Endodermal cell (in vitro differentiated cells): ENCODE measurements around the gene BTAF1. TPM values are rescaled to one million over a fixed set of nuclear protein-coding genes. Genes with fewer than 3 reads are reported as not detected.

Source experiments
- DNase-seq: peaks from one replicate; pipeline ENCODE4 v3.0.0-alpha.2; 2017
- H3K27ac ChIP-seq: 2 replicates; pipeline ENCODE4 v1.5.1; 2013; ENCODE audit warnings: mild to moderate bottlenecking, low read depth, low read length, moderate library complexity
- H3K27me3 ChIP-seq: 2 replicates; pipeline ENCODE4 v1.6.1; 2013; ENCODE audit warnings: mild to moderate bottlenecking, low read length, moderate library complexity; ENCODE audit not compliant: insufficient read depth, control insufficient read depth, poor library complexity, severe bottlenecking
- H3K36me3 ChIP-seq: 2 replicates; pipeline ENCODE4 v1.7.0; 2013; ENCODE audit warnings: mild to moderate bottlenecking, low read length, moderate library complexity; ENCODE audit not compliant: control insufficient read depth, insufficient read depth
- H3K4me1 ChIP-seq: one replicate; pipeline ENCODE4 v1.7.0; 2013; ENCODE audit warnings: low read length; ENCODE audit not compliant: control insufficient read depth, insufficient read depth
- H3K4me3 ChIP-seq: 2 replicates; pipeline ENCODE4 v1.5.1; 2013; ENCODE audit warnings: mild to moderate bottlenecking, low read length, moderate library complexity
- H3K9ac ChIP-seq: 2 replicates; pipeline ENCODE4 v1.6.1; 2013; ENCODE audit warnings: mild to moderate bottlenecking, low read length, moderate library complexity; ENCODE audit not compliant: poor library complexity, severe bottlenecking; ENCODE audit errors: extremely low read depth
- H3K9me3 ChIP-seq: 2 replicates; pipeline ENCODE4 v1.6.1; 2013; ENCODE audit warnings: mild to moderate bottlenecking, low read length, moderate library complexity; ENCODE audit not compliant: control insufficient read depth
- H3K27ac Mint-ChIP-seq: 2 replicates; pipeline ENCODE4 v1.8.0; 2020; ENCODE audit warnings: mixed read lengths
- H3K27me3 Mint-ChIP-seq: 2 replicates; pipeline ENCODE4 v1.8.0; 2021; ENCODE audit warnings: mild to moderate bottlenecking, mixed read lengths; ENCODE audit not compliant: insufficient read depth
- H3K36me3 Mint-ChIP-seq: 2 replicates; pipeline ENCODE4 v1.8.0; 2020; ENCODE audit warnings: low read depth, mixed read lengths
- H3K4me1 Mint-ChIP-seq: 2 replicates; pipeline ENCODE4 v1.8.0; 2020; ENCODE audit warnings: mixed read lengths
- H3K4me3 Mint-ChIP-seq: 2 replicates; pipeline ENCODE4 v1.8.0; 2020; ENCODE audit warnings: mild to moderate bottlenecking, moderate library complexity, mixed read lengths
- H3K9me3 Mint-ChIP-seq: 2 replicates; pipeline ENCODE4 v1.8.0; 2020; ENCODE audit warnings: mild to moderate bottlenecking, mixed read lengths
- WGBS, 2 experiments: methylation state at CpG; one replicate each; pipeline versions ENCODE4 v1.1.5 to v1.1.7; 2013; ENCODE audit warnings: missing lambda C conversion rate in 2 of 2, mixed read lengths in 1 of 2; ENCODE audit not compliant: insufficient coverage in 1 of 2, insufficient read length in 1 of 2; 5-methylcytosine and 5-hydroxymethylcytosine counted together
- total RNA-seq, 2 donors: library from RNA; stranded (reverse); fragmentation: NEBNext Ultra II Directional in 1 of 2; extraction: Animal tissue kit (Norgen Biotek cat#: 25700) in 1 of 2; gene quantifications; 2 replicates in 1 of 2; 3 replicates in 1 of 2; pipeline ENCODE4 v1.2.1, GENCODE V29; 2021
- TF ChIP-seq, protein P1 (sequence below): fragments of 200-600 bp; sonication (generic); conservative IDR thresholded peaks from 2 replicates; pipeline ENCODE4 v1.5.0; 2021; ENCODE audit warnings: antibody characterized with exemption, mild to moderate bottlenecking

Gene BTAF1
- total RNA-seq, 2 donors from 2014 or later: 46.2 to 54.3 TPM

DNA sequence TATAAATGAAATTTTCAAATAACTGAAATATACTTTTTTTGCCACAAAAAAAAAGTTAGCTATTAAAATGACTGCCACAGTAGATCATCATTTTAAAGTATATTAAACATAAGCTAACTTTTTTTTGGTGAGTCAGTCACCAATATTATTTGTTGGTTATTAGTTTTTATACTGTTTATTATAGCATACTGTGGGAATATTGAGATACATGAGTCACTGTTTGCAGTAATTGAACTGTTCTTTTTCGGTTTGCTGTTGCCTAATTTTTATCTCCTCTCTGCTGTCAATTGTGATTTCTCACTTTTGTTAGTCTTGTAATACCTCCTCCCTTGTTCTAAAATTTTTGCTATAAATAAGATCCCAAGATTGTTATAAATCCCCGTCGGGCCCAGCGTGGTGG lies 45.7 kb downstream of the BTAF1 start:
- no peaks in the 10 kb centered on the region for H3K9me3 ChIP-seq
- H3K36me3 ChIP-seq: peaks cover 91% of the 10 kb centered on the region
- no peaks in the 10 kb centered on the region for H3K27me3 Mint-ChIP-seq
- H3K4me1 Mint-ChIP-seq: peaks cover 8% of the 10 kb centered on the region
- H3K4me3 Mint-ChIP-seq: no peak overlapping the region
- peak overlapping the region; percentile 59 for H3K27ac Mint-ChIP-seq
- no peak overlapping the region for H3K9ac ChIP-seq
- H3K9me3 Mint-ChIP-seq: no peaks in the 10 kb centered on the region
- H3K36me3 Mint-ChIP-seq: peaks cover 69% of the 10 kb centered on the region
- no peaks in the 10 kb centered on the region for H3K4me1 ChIP-seq
- WGBS, 2 experiments: 97 to 100% methylated on average over 1 to 4 of the region's 4 CpGs
- H3K4me3 ChIP-seq: no peak overlapping the region
- H3K27ac ChIP-seq: no peak overlapping the region
- no peak for DNase-seq
- TF ChIP-seq, protein P1, sequence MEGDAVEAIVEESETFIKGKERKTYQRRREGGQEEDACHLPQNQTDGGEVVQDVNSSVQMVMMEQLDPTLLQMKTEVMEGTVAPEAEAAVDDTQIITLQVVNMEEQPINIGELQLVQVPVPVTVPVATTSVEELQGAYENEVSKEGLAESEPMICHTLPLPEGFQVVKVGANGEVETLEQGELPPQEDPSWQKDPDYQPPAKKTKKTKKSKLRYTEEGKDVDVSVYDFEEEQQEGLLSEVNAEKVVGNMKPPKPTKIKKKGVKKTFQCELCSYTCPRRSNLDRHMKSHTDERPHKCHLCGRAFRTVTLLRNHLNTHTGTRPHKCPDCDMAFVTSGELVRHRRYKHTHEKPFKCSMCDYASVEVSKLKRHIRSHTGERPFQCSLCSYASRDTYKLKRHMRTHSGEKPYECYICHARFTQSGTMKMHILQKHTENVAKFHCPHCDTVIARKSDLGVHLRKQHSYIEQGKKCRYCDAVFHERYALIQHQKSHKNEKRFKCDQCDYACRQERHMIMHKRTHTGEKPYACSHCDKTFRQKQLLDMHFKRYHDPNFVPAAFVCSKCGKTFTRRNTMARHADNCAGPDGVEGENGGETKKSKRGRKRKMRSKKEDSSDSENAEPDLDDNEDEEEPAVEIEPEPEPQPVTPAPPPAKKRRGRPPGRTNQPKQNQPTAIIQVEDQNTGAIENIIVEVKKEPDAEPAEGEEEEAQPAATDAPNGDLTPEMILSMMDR: no peak
- H3K27me3 ChIP-seq: no peaks in the 10 kb centered on the region

DNA sequence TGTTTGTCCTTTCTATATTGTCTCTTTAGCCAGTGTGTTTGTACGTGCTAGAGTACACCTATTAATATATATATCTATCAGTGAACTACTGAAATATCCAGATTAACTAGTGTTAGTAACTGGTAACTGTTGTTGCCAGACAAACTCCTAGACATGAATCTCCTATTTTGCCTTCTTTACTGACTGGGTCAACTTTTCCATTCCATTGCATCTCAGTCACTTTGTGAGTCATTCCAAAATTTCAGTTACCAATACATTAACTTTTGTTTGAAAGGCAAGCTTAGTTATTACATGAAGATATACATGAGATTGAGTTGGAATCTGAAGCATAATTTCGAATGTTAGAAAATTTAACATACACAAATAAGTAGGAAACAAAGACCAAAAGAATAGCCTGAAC lies 51.4 kb downstream of the BTAF1 start:
- H3K4me3 Mint-ChIP-seq: no peak overlapping the region
- H3K4me1 Mint-ChIP-seq: peaks cover 8% of the 10 kb centered on the region
- H3K36me3 ChIP-seq: peaks cover 69% of the 10 kb centered on the region
- TF ChIP-seq, protein P1: no peak
- no peaks in the 10 kb centered on the region for H3K27me3 ChIP-seq
- H3K9ac ChIP-seq: no peak overlapping the region
- H3K36me3 Mint-ChIP-seq: peaks cover 66% of the 10 kb centered on the region
- no peak for DNase-seq
- no peaks in the 10 kb centered on the region for H3K9me3 Mint-ChIP-seq
- no peak overlapping the region for H3K27ac Mint-ChIP-seq
- H3K4me1 ChIP-seq: no peaks in the 10 kb centered on the region
- no peaks in the 10 kb centered on the region for H3K9me3 ChIP-seq
- no peaks in the 10 kb centered on the region for H3K27me3 Mint-ChIP-seq
- 88% methylated on average over 2 of the region's 2 CpGs; no CpG with 5 or more reads in 1 of the 2 experiments for WGBS, 2 experiments
- no peak overlapping the region for H3K4me3 ChIP-seq
- H3K27ac ChIP-seq: no peak overlapping the region

DNA sequence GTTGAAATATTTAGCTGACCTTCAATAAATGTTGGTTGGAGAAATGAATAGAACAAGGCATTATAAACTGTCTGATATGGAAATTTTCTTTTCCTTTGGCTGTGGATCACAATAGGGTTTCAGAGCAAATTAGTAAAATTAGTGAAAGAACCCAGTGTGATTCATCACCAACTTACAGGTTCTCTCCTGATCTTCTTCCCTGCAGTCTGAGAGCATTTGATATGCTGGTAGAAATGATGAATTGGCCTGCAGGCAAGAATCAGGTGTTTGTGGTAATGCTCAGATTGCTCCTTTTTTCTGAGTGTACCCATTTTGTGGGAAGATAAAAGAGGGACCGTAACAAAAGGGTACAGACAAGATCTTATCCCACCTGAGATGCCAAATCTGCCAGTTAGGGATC lies 51.9 kb downstream of the BTAF1 start:
- TF ChIP-seq, protein P1: no peak
- no peak overlapping the region for H3K9ac ChIP-seq
- DNase-seq: no peak
- H3K36me3 Mint-ChIP-seq: peaks cover 63% of the 10 kb centered on the region
- H3K4me3 ChIP-seq: no peak overlapping the region
- H3K27ac ChIP-seq: no peak overlapping the region
- peaks cover 5% of the 10 kb centered on the region for H3K4me1 Mint-ChIP-seq
- no peaks in the 10 kb centered on the region for H3K27me3 Mint-ChIP-seq
- H3K9me3 ChIP-seq: no peaks in the 10 kb centered on the region
- no peaks in the 10 kb centered on the region for H3K9me3 Mint-ChIP-seq
- no peak overlapping the region for H3K4me3 Mint-ChIP-seq
- no peaks in the 10 kb centered on the region for H3K4me1 ChIP-seq
- no peak overlapping the region for H3K27ac Mint-ChIP-seq
- no peaks in the 10 kb centered on the region for H3K27me3 ChIP-seq
- WGBS, 2 experiments: 94% methylated on average over 1 of the region's 1 CpG; no CpG with 5 or more reads in 1 of the 2 experiments
- peaks cover 68% of the 10 kb centered on the region for H3K36me3 ChIP-seq
